HG03442 (cell line): Measurements from ENCODE around the gene BLCAP.
"Not testable (repeated sequence)": the region's sequence is repeated elsewhere in the genome, so short reads cannot be mapped to it uniquely, and the experiment has no call there.

Experiments
- ATAC-seq: cut with Tn5 transposase; IDR thresholded peaks from one replicate; pipeline ENCODE4 v1.9.1; 2021; ENCODE audit warnings: mild to moderate bottlenecking, moderate library complexity; ENCODE audit not compliant: unreplicated experiment

The BLCAP gene, protein sequence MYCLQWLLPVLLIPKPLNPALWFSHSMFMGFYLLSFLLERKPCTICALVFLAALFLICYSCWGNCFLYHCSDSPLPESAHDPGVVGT

GRCh38 chr20:37527638-37528445 lies at the start of gene BLCAP:
Gene BLCAP (minus strand): TSS chr20:37527876. CDS start chr20:37519174, 8,702 bp downstream.
- peak; percentile 72 for ATAC-seq

DNA sequence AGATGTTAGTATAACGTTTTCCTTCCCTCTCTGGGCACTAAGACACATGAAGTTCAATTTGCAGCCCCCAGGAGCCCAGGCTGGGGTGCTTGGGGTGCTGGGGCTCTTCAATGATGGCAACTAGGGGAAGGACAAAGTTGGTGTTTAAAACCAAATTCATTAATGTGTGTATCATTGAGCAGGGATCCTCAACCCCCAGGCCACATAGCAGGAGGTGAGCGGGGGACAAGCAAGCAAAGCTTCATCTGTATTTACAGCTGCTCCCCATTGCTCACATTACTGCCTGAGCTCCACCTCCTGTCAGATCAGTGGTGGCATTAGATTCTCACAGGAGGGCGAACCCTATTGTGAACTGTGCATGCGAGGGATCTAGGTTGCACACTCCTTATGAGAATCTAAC lies 49.8 kb upstream of the BLCAP start:
- not testable (repeated sequence) for ATAC-seq

GRCh38 chr20:37576911-37577310 lies 49.2 kb upstream of the BLCAP start:
- ATAC-seq = no peak

DNA sequence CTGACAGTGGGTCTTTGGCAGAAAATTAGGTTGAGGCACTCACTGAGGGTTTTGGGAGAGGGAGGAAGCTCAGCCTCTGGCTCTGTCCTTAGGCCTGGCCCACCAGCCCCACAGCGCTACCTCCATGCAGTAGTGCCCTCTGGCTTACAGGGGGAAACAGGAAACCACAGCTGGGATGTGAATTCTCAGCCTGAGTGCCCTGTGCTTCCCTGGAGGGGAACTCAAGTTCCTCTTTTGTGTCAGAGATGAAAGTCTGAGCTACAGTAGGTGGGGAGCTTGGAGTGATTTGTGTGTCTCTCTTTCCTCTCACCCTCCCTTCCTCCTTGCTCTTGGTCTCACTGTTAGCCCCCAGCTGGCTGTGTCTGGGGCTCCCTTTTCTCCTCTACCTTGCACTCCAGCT lies 48.2 kb upstream of the BLCAP start:
- ATAC-seq = no peak

- no peak for ATAC-seq
Measured at GRCh38 chr20:37574199-37574890, 46.7 kb upstream of the BLCAP start.

DNA sequence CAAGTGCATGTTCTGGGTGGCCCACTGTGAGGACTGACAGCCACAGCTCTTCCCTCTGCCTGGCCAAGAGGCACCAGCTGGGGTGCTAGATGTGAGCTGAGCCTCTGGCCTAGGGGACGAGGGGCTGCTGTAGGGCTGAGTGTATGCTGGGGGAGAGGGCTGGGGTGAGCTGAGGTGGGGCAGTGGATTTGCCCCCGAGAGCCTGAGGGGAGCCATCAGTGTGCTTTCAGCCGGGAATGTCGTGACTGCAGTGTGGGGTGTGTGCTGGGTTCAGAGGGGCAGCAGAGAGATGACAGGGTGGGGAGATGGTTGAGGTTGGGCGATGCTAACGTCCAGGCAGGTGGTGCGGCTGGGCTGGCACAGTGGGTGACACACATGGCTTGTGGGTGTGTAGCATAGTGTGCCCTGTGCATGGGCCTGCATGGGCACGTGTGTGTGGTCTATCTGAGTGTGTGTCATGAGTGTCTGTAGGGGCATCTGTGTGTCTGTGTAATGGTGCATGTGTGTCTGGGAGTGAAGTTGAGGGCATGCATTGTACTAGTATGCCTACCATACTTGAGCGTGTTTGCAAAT lies 46.0 kb upstream of the BLCAP start:
- no peak for ATAC-seq

DNA sequence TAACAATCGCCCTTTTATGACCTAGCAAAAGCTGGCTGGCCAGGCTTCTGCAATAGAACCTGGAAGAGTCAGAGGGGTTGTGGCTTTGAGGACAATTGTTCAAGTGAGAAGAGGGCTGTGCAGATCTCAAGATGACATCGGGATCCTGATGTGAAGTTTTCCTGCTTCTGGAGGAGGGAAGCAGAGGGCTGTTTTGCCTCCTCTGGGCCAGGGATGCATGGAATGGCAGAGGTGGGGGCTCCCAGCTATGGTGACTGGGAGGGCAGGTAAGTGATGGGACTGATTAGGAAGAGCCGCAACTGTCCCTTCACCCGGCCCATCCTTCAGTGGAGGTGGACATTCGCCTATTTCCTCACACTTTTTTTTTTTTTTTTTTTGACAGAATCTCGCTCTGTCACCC lies 43.4 kb upstream of the BLCAP start:
- no peak for ATAC-seq

DNA sequence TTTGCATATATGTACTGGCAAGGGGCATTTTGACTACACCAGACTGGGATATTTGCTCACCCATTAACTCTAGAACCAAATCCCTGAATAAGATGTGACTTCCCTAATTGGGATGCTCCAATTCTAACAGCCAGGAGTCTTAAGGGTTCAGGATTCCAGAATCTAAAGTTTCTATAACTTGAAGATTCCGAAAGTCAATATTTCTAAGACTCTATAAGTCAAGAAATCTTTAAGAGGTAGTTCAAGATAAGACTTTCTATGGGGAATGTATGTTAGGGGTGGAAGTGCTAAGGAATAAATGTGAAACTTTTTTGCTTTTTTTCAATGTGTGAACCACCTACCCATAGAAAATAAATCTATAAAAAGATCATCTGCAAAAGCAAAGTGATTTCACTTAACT lies 42.7 kb upstream of the BLCAP start:
- ATAC-seq = no peak

GRCh38 chr20:37567671-37568588 lies 40.3 kb upstream of the BLCAP start:
- ATAC-seq = no peak

GRCh38 chr20:37567331-37567665 lies 39.6 kb upstream of the BLCAP start:
- ATAC-seq = no peak

- ATAC-seq = no peak
Measured at GRCh38 chr20:37566590-37567330, 39.1 kb upstream of the BLCAP start.

- no peak for ATAC-seq
Measured at GRCh38 chr20:37565134-37565811, 37.6 kb upstream of the BLCAP start.

- ATAC-seq = no peak
Measured at GRCh38 chr20:37564388-37565133, 36.9 kb upstream of the BLCAP start.

DNA sequence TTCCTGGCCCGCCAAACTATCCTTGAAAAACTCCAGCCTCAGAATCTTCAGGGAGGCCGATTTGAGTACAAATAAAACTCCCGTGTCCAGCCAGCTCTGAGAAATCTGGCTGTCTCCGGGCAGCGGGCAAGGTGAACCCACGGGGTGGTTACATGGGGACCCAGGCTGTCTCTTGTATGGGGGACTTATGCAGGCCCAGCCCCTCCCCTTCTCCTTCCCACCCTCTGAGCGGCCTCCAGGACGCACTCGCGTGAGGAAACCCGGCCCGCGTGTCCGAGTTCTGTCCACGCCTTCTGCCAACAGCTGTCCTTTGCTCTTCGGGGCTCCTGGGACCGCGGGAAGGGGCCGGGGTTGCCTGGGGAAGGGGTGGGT lies 36.3 kb upstream of the BLCAP start:
- ATAC-seq = no peak

DNA sequence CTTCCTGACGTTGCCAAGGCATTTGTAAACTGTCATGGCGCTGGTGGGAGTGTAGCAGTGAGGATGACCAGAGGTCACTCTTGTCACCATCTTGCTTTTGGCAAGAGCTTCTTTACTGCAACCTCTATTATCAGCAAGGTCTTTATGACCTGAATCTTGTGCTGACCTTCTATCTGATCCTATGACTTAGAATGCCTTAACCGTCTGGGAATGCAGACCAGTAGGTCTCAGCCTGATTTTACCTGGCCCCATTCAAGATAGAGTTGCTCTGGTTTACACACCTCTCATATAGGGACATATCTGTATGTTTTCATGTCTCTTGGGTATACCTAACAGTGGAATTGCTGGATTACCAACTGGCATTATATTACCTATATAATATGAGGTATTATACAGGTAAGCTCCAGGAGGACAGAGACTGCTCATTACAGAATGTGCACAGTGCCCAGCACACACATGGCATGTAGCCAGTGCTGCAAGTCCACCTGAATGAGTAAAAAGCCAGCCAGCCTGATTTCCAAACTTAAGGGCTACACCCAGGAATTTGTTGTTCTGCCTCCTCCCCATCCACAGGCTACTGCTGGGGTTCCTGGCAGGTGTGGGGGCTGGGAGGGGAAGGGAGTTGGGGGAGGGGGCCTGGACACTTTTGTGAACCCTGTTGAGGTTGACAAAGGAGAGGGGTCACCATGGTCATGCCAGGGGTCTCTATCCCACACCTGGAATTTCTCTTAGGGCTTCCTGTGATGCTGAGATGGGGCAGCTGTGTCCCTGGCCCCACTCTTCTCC lies 35.2 kb upstream of the BLCAP start:
- no peak for ATAC-seq

GRCh38 chr20:37560629-37561028 lies 33.0 kb upstream of the BLCAP start:
- ATAC-seq = no peak

GRCh38 chr20:37559312-37560027 lies 31.8 kb upstream of the BLCAP start:
- ATAC-seq = no peak

DNA sequence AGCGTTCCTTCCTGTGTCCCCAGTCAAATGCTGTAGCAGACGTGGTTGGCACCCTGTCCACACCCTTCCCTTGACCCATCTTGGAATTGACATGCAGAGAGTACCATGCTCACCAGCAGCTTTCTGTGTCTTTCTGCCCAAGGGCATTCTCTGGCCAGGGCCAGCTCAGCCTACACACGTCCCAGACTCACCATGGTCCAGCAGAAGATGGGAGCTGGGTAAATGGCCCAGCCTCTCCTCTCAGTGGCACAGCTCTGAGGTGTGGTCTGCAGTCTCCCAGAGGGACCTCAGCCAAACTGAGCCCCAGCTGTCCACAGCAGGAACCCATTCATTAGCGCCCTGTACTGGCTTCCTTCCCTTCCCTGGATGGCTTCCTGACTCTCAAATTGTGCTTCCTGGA lies 31.1 kb upstream of the BLCAP start:
- ATAC-seq = no peak
